DND-41 (cell line): ENCODE data around the gene NUP37.

ENCODE experiments used
- EZH2 ChIP-seq: IDR thresholded peaks from 3 replicates; pipeline ENCODE4 v1.6.1; 2012; ENCODE audit warnings: borderline replicate concordance, low read depth, mild to moderate bottlenecking, moderate library complexity, low read length, inconsistent platforms; ENCODE audit not compliant: severe bottlenecking
- TF ChIP-seq, protein P1 (sequence below): IDR thresholded peaks from 2 replicates; pipeline ENCODE4 v1.5.1; 2012; ENCODE audit warnings: borderline replicate concordance, low read length, moderate library complexity, mild to moderate bottlenecking; ENCODE audit not compliant: poor library complexity, severe bottlenecking; ENCODE audit errors: extremely low read depth

DNA sequence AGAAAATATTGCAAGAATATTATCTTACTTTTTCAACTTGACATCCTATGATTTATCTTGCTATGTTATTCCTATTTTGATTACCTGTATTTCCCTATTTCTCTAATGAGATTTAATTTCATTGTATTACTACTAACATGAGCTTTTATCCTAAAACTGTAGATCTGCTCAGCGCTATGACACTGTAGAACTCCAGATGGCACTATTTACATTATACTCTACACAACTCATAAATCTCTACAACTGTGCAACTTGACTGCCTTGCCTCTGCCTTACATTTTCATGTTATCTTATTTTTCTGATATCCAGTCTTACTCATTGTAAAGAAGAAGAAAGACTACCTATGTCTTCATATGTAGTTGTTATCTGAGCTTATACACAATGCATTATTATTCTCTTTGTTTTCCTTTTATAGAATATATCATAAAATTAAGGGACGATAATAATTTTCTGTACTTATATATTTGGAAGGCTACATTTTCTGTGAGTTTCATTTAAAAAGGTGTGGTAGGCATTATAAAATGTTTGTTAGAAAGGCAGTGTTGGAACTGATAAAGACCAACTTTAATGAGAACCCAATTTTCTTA, 24.1 kb downstream of the NUP37 start:
- TF ChIP-seq, protein P1, sequence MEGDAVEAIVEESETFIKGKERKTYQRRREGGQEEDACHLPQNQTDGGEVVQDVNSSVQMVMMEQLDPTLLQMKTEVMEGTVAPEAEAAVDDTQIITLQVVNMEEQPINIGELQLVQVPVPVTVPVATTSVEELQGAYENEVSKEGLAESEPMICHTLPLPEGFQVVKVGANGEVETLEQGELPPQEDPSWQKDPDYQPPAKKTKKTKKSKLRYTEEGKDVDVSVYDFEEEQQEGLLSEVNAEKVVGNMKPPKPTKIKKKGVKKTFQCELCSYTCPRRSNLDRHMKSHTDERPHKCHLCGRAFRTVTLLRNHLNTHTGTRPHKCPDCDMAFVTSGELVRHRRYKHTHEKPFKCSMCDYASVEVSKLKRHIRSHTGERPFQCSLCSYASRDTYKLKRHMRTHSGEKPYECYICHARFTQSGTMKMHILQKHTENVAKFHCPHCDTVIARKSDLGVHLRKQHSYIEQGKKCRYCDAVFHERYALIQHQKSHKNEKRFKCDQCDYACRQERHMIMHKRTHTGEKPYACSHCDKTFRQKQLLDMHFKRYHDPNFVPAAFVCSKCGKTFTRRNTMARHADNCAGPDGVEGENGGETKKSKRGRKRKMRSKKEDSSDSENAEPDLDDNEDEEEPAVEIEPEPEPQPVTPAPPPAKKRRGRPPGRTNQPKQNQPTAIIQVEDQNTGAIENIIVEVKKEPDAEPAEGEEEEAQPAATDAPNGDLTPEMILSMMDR = peak; percentile 70
- TF ChIP-seq EZH2 = no peak
